HG03159 (cell line): ENCODE measurements around the gene PTS.

Experiments
- ATAC-seq: cut with Tn5 transposase; IDR thresholded peaks from one replicate; pipeline ENCODE4 v1.9.1; 2021; ENCODE audit warnings: mild to moderate bottlenecking, moderate library complexity; ENCODE audit not compliant: unreplicated experiment

PTS gene

DNA sequence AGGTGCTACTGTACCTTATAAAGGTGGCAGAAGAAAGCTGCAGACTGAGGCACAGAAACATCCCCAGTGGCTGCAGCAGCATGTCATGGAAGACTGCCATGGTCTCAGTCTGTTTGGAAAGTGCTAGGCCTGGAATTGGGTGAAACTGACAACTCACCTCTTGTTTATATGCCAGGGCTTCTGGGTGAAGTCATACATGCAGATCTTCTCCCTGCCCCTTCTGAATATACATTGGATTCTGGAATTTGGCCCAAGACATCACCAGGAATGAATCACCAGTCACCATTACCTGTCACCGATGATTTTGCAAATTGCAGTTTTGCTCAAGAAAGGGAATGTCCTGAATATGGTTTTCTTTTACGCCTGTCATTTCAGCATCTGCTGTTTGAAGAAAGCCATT, 34.3 kb downstream of the PTS start, which contains the start of gene PLET1:
Gene PLET1 (minus strand): TSS at position 371 of the 400 bp plus-strand sequence. CDS start 271 bp downstream, at position 100.
- ATAC-seq = no peak

DNA sequence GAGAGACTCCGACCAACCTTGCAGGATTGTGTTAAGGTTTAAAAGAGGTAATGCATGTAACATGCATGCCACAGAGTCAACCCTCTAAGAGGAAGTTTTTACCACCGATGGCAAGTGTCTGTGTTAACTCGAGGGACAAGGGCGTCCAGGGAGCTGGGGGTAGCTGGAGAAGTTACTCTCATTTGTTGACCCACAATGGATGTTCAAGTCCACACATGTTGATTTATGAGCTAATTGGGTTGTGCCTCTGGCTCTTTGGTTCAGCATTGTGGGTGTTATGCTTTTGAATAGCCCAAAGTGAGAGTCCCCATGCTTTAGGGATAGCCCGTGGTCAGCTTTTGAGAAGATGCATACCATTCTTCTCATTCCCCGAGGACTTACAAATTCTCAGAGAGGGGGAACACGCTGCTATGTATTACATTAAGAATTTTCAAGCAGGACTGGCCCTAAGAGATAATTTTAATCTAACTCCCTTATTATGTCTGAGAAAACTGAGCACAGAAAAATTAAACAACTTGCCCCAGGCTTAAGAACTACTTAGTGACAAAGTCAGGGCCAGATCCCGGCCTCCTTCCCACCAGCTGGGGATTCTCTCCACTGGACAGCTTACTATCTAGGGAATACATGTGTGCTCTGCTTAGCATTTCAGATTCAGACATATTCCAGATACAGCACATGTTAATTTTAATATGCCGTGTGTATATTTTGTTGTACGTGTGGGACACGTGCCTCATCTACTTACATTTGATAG, 39.6 kb downstream of the PTS start:
- ATAC-seq = no peak

DNA sequence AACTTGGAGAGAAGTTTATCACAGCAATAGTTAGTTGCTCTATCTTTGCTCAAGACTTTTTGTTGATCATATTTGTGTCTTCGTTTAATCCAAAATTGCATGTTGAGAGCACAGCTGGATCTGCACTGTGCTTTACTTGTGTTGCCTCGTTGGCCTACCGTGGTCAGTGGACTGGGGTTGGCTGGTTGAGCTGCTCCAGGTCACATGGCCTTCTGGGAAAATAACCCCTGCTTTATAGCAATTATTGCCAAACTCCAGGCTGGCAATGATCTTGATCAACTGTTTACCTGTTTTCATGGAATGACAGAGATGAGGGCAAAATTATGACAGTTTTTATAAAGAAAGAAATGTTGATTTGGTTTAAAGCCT, 40.2 kb downstream of the PTS start:
- no peak for ATAC-seq

DNA sequence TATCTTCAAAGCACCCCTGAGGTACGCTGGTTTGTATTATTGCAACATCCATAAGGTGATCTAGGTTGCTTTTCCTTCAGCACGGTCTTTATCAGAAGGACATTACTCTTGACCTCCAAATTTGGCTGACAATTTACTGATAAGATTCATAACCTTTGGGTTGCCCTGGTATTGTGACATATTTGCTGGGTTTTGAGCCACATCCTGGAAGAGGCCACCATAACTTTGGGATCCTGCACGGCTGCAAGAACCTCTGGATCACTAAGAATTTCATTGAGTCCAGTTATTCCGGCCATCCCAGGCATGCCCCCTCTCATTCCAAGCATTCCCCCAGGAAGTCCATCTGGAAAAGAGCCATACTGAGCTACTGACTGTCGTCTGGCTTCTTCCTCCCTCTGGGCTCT, 41.0 kb downstream of the PTS start:
- ATAC-seq = no peak

DNA sequence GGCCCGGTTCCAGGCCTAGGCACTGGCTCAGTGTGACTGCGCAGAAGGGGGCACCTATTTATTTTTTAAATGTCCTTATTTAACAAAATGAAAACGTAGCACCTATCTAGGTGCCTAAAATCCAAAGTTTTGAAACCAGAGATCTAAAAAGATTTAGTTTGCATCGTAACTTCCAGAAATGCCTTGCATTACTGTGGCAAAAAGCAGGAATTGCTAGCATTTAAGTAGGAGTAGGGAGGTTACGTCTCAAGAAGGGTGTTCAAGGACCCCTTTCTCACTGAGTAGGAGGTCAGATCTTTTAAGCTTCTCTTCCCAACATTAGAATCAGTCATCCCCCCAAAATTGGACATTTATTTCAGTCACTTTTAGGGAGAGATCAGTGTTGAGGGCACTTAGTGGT, 42.2 kb downstream of the PTS start:
- ATAC-seq = no peak

DNA sequence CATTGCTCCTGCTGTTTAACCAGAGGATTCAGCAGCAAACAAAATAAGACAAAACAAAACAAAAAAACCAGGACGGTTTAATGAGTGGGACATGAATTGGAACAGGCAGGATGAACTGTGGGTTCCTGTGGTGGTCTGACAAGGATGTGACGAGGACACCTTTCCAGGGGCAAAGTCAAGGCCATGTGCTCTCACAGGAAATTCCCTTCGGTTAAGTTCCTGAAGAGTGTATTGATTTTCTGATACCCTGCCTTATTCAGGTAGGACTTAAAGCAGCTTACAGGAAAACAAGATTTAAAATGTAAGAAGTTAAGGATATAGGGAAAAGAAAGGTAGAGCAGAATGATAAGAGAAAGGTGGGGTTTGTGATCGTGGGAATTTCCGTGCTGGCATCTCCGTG, 42.9 kb downstream of the PTS start:
- ATAC-seq = no peak

DNA sequence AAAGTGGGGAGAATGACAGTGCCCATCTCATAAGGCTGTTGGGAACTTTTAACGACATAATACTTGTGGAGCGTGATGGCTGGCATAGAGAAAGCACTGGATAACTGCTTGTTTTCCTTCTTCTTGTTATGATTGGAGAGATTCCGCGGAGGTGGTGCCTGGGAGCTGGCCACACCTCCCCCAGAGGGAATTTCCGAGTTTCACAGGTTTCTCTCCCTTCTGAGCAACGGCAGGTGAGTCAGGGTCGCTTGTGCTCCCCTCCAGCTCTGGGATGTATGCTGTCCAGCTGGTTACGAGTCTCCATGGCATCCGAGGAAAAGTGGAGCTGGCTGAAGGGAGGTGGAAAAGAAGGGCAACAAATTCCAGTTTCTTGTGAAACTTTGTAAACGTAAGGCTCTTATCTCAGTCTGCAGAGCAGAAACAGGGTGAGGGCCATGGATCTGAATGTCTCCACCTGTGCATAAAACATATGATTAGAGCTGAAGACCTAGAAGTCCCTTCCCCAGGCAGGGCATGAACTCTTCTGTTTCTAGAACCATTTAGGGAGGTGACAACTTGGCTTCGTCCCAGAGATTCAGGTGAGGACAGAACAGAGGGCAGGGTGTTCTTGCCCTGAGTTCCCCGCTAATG, 44.4 kb downstream of the PTS start:
- ATAC-seq = no peak

DNA sequence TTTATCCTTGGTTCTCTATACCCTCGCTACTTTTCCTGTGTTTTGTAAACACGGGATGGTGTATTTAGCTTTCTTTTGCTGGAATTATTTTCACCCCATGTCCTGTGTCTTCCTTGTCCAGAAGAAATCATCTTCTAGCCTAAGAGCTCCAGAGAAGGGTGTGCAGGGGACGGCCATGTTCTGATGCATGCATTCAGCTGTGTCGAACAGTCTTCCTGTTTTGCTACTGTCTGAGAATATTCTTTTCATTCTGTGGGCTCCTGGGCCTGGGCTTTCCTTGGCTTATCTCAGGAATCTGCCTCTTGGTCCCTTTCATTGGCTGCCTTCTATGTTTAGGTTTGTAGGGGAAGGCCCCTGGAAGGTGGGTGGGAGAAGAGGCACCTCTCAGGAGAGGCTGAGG, 45.0 kb downstream of the PTS start:
- ATAC-seq = no peak

DNA sequence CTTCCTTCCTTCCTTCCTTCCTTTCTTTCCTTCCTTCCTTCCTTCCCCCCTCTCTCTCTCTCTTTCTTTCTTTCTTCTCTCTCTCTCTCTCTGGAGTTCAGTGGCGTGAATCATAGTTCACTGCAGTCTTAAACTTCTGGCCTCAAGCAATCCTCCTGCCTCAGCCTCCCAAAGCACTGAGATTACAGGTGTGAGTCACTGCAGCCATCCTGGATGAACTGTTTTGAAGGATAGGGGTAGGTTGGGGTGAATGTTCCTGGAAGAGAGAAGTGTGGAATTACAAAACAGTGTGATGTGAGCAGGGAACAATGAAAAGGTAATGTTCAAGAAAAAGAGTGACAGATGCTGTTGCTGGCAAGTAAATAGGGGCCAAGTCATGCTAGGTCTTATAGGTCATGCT, 46.8 kb downstream of the PTS start:
- ATAC-seq = no peak

DNA sequence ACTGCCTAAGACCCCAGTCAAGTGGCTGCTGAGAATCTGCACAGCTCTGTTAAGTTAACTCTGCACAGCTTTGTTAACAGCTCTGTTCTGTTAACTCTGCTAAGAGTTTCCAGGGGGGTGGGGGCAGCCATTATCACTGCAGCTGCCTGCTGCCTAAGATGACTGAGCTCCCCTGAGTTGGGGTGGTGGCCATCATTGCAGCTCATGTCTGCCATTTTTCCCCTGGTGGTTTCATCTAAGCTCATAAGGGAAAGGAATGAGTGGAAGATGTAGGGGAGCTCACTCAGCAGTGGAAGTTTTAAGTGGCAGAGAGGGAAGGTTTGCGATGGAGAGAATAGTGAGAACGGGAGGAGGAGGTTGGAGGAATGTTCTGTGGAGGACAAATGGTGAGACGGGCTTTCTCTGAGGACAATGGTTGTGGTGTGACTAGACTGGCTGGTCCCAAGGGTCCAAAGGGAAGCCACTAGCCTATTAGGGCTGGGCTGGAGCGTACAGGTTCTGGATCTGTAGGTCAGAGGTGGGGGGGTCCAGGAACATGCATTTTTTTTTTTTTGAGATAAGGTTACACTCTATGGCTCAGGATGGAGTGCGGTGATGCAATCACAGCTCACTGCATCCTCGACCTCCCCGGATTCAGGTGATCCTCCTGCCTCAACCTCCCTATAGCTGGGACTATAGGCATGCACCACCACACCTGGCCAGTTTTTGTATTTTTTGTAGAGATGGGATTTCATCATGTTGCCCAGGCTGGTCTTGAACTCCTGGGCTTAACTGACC, 48.0 kb downstream of the PTS start:
- ATAC-seq = no peak

DNA sequence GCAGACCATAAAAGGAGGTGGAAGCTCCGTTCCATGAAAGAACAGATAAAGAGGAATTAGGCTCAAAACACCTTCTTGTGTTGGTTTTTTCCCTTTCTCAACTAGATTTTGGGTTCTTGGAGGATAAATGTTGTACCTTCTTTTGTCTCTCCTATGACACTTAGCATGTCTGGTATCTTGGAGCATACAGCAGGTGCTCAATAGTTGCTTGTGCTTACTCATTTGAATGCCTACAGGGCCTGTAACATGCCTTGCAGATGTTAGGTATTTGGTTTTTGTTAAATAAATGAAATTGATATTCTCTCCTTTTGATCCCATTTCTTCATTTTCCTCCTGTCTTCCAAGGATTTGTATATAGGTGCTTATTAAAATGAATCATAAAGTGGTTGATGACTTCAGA, 50.8 kb downstream of the PTS start:
- ATAC-seq = no peak

DNA sequence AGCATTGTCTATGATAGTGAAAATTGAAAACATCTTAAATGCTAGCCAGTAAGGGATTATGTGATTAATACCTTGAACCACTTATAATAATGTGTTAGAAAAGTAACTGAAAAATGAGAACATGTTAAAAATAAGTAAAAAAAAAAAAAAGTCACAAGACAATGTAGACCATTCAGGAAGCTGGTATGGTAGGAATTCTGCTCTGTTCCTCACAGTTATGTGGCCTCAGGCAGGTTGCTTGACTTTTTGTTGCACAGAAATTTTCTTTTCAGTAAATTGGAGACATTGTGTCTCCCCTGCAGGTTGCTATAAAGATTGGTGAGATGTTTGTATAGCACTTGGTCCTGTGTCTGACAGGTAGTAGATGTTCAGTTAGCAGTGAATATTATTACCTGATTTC, 51.7 kb downstream of the PTS start:
- no peak for ATAC-seq

DNA sequence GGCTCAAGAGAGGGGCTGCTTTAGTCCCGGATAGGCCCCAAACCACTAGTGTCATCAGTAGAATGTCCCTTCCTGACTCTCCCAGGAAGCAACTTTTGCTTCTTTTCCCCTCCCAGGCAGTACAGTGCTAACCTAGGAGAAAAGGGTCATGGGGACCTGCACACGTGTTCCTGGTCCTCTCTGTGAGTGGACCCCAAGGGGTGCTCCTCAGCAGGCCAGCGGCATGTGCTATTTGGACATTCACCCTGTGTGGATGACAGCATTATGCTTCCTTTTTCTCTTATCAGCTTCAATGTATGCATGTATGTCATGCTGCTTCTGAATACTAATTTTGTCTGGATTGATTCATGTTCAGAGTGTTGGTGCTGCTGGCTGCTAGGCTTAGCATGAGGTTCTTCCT, 52.6 kb downstream of the PTS start:
- ATAC-seq = no peak

DNA sequence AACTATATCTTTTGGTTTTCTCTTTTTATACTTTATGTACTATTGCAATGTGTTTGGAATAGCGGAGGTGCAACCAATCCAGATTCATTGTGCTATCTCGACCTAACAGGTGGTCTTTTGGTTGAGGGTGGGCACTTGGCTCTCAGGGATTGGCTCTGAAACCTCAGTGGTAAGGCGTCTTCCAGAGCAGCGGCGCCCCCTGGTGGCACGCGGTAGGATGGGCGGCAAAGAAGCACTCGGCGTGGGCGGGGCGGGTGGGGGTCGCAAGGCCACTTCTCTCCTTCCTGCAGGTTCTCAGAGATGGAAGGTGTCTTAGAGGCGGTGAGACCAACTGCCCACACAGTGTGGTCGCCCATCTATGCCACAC, 53.7 kb downstream of the PTS start:
- peak; percentile 62 for ATAC-seq

DNA sequence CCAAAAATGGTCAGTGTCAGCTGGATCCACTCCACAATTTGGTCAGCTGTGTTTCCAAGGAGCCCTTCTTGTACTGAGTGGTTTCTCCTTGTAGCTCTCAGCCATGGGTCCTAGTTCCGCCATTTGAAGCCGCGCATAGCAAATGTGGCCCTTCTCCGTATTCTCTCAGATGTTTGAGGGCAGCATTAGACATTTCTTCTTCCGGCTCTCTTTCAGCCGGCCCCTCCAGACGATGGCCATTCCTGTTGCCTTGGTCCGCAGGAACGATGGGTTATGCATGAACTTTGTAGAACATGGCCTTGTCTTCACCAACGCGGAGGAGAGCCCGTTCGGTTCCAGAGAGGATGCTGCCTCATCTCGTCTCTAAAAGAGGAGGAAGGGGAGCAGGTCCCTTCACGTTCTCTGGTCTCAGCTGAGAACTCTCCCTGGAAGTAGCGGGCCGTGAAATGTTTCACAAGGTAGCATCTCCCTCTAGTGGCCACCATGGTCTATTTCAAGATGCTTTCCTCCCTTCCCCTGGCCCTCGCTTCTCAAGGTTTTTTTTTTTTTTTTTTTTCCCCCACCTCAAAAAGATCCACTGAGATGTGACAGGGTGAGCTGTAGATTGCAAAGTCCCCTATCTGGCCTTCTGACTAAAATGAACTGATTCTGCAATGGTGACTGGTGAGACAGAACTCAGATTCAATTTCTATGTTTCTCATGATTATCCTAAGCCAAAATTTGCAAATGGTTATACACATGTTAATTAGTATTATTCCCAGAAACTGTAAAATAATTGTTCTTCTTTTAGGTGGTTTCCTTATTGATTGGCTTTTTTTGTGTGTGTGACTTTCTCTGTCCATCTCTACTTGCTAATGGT, 54.3 kb downstream of the PTS start:
- ATAC-seq = peak; percentile 87

DNA sequence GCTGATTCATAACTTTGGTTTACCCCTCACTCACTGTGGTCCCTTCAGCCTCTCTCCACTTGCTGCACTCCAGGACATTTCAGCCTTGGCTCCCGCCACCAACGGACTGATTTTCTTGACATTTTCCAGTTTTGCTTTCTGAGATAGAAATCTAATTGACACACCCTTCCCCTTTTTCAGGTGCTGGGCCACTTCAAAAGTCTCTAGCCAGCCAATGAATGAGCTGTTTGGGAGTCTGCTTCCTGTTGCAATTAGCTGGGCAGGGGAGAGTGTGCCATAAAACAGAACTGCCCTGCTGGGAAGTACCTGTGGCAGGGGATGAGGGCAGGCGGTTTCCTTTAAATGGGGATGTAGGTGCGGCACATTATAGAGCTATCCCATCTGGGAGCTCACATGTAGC, 55.5 kb downstream of the PTS start:
- no peak for ATAC-seq
